Neural progenitor cell (in vitro differentiated cells): ENCODE data around the gene STEAP1B.
"Not testable (repeated sequence)": the region's sequence is repeated elsewhere in the genome, so short reads cannot be mapped to it uniquely, and the experiment has no call there.

Source experiments
- EZH2 ChIP-seq: fragments of 200-600 bp; sonication (generic); IDR thresholded peaks from 2 replicates; pipeline ENCODE4 v1.6.1; 2017; ENCODE audit warnings: antibody characterized with exemption, mild to moderate bottlenecking, moderate library complexity
- TF ChIP-seq, protein P1 (sequence below): fragments of 200-600 bp; sonication (generic); IDR thresholded peaks from 2 replicates; pipeline ENCODE4 v1.5.1; 2017; ENCODE audit warnings: antibody characterized with exemption, mild to moderate bottlenecking

DNA sequence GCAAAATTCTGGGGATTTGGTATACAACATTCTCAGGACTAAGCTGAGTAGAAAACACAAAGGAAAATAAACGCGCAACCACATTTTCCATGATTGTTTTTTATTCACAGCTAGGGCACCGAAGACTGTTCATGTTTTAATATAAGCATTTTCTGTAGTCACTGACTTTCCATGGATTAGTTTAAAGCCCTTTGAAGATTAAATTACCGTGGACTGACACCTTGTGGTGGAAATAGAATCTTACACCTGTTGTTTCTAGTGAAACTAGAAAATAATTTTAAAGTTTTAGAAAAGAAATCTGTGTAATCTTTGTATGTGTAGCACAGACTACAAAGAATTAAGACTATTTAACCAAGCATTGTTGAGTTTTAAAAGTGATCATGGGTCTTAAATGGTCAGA is 1.3 kb upstream of the STEAP1B start:
- TF ChIP-seq, protein P1, sequence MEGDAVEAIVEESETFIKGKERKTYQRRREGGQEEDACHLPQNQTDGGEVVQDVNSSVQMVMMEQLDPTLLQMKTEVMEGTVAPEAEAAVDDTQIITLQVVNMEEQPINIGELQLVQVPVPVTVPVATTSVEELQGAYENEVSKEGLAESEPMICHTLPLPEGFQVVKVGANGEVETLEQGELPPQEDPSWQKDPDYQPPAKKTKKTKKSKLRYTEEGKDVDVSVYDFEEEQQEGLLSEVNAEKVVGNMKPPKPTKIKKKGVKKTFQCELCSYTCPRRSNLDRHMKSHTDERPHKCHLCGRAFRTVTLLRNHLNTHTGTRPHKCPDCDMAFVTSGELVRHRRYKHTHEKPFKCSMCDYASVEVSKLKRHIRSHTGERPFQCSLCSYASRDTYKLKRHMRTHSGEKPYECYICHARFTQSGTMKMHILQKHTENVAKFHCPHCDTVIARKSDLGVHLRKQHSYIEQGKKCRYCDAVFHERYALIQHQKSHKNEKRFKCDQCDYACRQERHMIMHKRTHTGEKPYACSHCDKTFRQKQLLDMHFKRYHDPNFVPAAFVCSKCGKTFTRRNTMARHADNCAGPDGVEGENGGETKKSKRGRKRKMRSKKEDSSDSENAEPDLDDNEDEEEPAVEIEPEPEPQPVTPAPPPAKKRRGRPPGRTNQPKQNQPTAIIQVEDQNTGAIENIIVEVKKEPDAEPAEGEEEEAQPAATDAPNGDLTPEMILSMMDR = peak; percentile 63
- not testable (repeated sequence) for TF ChIP-seq EZH2
